Measurements from ENCODE around the gene TPP1.

TPP1 gene

DNA sequence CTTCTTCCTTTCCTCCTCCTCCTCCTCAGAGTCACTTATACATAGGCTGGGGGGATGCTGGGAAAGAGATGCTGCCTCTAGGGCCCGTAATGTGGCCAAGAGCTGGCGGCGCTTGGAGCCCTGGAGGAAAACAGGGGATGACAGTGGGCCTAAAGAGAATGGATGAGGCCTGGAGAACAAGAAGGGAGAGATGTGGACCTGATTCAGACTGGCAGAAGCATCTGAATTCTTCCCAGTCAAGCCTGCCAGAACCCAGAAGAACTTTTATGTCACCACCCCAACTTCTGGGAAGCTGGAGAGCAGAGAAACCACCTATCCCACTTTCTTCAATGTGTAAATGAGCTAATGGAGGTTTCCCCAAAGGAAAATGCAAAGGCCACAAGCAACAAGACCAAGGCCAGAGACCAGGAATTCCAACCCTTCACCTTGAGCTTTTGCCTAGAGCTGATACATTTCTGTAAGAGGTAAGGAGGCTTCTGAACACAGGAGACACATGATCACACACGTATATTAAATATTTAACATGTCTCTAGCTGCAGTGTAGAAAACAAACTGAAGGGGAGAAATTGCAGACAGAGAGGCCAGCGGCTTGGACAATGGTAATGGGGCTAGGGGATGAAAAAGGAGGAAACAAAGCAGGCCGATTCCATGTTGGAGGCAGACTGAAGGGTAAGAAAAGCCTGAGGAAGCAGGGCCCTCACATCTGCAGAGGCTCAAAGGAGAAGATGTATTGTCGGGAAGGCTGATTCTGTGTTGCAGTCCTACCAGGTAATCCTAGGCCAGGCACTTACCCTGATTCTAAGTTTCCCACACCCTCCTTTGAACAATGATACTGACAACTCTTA, 16.9 kb downstream of the TPP1 start:
- TF ChIP-seq MYC (IDR thresholded peaks at IDR 0.05; ENCODE audit: low read depth, low read length) (no peak), POLR2A (IDR thresholded peaks at IDR 0.05; ENCODE audit: extremely low read depth, insufficient read length) (no peak)
- TF ChIP-seq, protein P1, sequence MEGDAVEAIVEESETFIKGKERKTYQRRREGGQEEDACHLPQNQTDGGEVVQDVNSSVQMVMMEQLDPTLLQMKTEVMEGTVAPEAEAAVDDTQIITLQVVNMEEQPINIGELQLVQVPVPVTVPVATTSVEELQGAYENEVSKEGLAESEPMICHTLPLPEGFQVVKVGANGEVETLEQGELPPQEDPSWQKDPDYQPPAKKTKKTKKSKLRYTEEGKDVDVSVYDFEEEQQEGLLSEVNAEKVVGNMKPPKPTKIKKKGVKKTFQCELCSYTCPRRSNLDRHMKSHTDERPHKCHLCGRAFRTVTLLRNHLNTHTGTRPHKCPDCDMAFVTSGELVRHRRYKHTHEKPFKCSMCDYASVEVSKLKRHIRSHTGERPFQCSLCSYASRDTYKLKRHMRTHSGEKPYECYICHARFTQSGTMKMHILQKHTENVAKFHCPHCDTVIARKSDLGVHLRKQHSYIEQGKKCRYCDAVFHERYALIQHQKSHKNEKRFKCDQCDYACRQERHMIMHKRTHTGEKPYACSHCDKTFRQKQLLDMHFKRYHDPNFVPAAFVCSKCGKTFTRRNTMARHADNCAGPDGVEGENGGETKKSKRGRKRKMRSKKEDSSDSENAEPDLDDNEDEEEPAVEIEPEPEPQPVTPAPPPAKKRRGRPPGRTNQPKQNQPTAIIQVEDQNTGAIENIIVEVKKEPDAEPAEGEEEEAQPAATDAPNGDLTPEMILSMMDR (IDR thresholded peaks at IDR 0.05; ENCODE audit: low read depth, low read length) = no peak
- TF ChIP-seq, protein P2, sequence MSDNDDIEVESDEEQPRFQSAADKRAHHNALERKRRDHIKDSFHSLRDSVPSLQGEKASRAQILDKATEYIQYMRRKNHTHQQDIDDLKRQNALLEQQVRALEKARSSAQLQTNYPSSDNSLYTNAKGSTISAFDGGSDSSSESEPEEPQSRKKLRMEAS (IDR thresholded peaks at IDR 0.05; ENCODE audit: low read depth, low read length) = no peak
- DNase-seq (ENCODE audit: low read depth) = no peak
- peak overlapping the region; percentile 100 for H3K4me3 ChIP-seq (ENCODE audit: low read depth, low read length)

GRCh38 chr11:6601041-6601461, 18.2 kb downstream of the TPP1 start:
- TF ChIP-seq MYC (IDR thresholded peaks at IDR 0.05; ENCODE audit: low read depth, low read length) (no peak), POLR2A (IDR thresholded peaks at IDR 0.05; ENCODE audit: extremely low read depth, insufficient read length) (no peak)
- TF ChIP-seq, protein P2 (IDR thresholded peaks at IDR 0.05; ENCODE audit: low read depth, low read length) = no peak
- TF ChIP-seq, protein P1 (IDR thresholded peaks at IDR 0.05; ENCODE audit: low read depth, low read length) = no peak
- H3K4me3 ChIP-seq (ENCODE audit: low read depth, low read length) = no peak overlapping the region
- no peak for DNase-seq (ENCODE audit: low read depth)

DNA sequence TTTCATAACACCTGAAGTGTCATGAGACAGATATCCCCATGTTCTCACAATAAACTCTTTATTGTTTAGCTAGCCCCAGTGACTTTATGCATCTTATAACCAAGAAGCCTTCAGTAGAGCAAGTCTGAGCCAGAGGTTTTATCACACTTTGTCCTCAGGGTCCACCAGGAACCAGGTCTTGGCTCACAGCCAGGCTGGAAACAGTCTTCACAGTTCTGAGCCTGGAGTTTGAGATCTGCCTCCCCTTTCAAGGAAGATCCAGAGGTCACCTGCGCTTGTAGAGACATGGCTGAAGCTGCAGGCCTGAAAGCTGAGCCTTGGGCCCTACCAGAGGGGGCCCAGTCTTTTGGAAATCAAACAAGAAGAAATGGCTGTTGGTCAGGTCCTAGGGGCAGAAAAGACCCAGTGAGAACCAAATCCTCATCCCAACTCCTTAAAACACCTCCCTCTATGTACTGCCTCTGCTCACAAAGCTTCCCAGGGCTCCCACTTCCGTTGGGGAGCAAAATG, 19.3 kb downstream of the TPP1 start:
- TF ChIP-seq, protein P1 (IDR thresholded peaks at IDR 0.05; ENCODE audit: low read depth, low read length) = no peak
- TF ChIP-seq POLR2A (IDR thresholded peaks at IDR 0.05; ENCODE audit: extremely low read depth, insufficient read length) = no peak
- no peak for TF ChIP-seq MYC (IDR thresholded peaks at IDR 0.05; ENCODE audit: low read depth, low read length)
- TF ChIP-seq, protein P2 (IDR thresholded peaks at IDR 0.05; ENCODE audit: low read depth, low read length) = no peak
- no peak overlapping the region for H3K4me3 ChIP-seq (ENCODE audit: low read depth, low read length)
- DNase-seq (ENCODE audit: low read depth) = no peak

DNA sequence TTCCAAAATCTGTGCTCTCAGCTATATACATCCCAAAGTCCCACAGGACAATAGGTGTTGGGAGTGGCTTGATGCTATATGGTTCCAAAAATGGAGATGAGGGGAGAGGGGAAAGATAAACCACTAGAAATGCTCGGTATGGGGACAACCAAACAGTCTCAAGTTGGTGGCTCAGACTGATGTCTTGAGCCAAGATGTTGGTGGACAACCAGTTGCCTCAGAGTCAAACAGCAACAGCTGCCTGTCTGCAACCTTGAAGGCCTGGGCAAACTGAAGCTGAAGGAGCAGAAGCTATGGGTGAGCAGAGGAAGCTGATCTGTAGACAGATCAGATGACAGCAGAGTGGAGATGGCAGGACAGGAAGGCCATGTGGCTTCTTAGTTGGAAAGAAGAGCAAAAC, 19.8 kb downstream of the TPP1 start:
- no peak for DNase-seq (ENCODE audit: low read depth)
- TF ChIP-seq, protein P1 (IDR thresholded peaks at IDR 0.05; ENCODE audit: low read depth, low read length) = no peak
- TF ChIP-seq MYC (IDR thresholded peaks at IDR 0.05; ENCODE audit: low read depth, low read length) (no peak), POLR2A (IDR thresholded peaks at IDR 0.05; ENCODE audit: extremely low read depth, insufficient read length) (no peak)
- TF ChIP-seq, protein P2 (IDR thresholded peaks at IDR 0.05; ENCODE audit: low read depth, low read length) = no peak
- no peak overlapping the region for H3K4me3 ChIP-seq (ENCODE audit: low read depth, low read length)

- TF ChIP-seq, protein P2 (IDR thresholded peaks at IDR 0.05; ENCODE audit: low read depth, low read length) = no peak
- TF ChIP-seq POLR2A (IDR thresholded peaks at IDR 0.05; ENCODE audit: extremely low read depth, insufficient read length) = no peak
- TF ChIP-seq MYC (IDR thresholded peaks at IDR 0.05; ENCODE audit: low read depth, low read length) = no peak
- TF ChIP-seq, protein P1 (IDR thresholded peaks at IDR 0.05; ENCODE audit: low read depth, low read length) = no peak
- no peak overlapping the region for H3K4me3 ChIP-seq (ENCODE audit: low read depth, low read length)
- DNase-seq (ENCODE audit: low read depth) = no peak
These were observed 20.7 kb downstream of the TPP1 start for GRCh38 chr11:6598555-6598954.

Measured in NB4 (cell line).